Endometrial microvascular endothelial cells (primary cell): ENCODE results near the gene BRSK2. TPM values are rescaled to one million over a fixed set of nuclear protein-coding genes. Genes with fewer than 3 reads are reported as not detected.

Experiments used
- in situ Hi-C: cut with HindIII; loops from 2 replicates; pipeline ENCODE4 v1.10.0; 2017; ENCODE audit warnings: low sequenced_read_pairs, low pct_unique_long_range_greater_than_20kb; ENCODE audit errors: inconsistent ontology term
- total RNA-seq: library from RNA; depleted of rRNA; stranded (reverse); fragments of >200 nt; gene quantifications from one replicate; pipeline ENCODE4 v1.2.3, GENCODE V29; 2015; ENCODE audit errors: inconsistent ontology term

The BRSK2 gene
- total RNA-seq, 1 donor from 2014 or later, result not detected

DNA sequence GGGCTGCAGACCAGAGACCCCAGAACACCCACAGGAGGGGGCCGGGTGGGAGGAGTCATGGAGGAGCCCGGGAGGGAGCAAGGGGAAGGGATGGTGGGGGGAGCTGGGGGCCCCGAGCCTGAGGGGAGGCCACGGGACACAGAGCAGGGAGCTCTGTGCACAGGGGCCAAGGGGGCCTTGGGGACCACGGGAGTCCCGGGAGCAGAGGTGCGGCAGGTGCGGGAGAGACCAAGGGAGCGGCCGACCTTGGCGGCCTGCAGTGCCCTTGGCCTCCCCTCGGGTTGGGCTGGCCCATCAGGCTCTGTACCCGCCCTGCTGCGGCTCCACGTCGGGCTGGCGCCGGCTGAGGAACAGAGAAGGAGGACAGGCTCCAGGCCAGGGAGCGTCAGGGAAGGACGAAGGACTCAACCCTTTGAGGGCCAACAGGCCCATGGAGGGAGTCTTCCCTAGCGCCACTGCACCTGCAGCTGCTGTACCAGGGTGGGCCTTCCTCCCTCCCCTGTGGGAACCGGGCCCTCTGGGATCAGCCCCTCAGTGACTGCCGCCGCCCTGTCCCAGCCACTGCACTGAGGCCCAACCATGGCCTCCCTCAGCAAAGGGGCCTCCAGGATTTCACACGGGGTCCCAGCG, 17.8 kb upstream of the BRSK2 start:
- in situ Hi-C loops, result no loop called here

DNA sequence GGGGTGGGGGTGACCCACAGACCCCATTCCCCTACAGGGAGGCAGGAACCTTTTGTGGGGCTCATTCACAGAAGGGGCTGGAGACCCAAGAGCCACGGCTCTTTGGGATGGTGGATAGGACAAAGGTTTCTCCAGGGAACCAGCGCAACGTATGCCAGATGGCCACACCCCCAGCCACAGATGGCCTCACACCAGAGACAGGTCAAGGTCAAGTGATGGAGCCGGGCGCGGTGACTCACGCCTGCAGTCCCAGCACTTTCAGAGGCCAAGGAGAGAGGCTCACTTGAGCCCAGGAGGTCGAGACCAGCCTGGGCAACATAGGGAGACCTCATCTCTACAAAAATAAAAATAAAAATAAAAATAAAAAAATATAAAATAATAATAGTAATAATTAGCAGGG, 17.1 kb upstream of the BRSK2 start:
- in situ Hi-C loops, result no loop called here

DNA sequence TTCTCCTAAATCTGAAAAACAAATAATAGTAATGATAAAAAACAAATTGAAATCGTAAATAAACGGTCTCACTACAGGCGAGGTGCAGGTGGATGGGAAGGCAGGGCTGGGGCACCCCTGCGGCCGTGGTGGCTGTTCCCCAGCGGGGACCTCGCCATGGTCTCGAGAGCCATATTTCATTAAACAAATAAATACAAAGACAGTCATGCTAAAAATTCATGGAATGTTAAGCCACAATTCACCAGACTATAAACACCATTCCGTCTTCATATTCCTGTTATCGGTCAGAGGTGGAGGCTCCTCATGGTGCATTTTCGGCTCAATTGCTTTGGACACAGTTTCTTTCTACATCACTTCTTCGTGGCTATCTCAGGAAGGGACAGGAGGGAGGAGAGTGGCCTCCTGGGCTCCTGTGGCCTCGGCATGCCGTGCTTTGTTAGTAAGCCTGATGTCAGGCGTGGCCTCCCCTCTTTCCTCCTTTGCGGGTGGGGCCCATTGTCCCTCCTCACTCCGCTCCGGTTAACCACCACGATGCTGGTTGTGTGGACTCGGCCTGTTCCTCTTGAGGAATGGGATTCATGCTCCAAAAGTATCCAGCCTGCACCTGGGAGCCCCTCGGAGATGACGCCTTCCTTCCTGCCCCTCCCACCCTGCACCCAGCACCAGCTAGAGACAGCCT, 16.1 kb upstream of the BRSK2 start:
- in situ Hi-C loops, result no loop called here

DNA sequence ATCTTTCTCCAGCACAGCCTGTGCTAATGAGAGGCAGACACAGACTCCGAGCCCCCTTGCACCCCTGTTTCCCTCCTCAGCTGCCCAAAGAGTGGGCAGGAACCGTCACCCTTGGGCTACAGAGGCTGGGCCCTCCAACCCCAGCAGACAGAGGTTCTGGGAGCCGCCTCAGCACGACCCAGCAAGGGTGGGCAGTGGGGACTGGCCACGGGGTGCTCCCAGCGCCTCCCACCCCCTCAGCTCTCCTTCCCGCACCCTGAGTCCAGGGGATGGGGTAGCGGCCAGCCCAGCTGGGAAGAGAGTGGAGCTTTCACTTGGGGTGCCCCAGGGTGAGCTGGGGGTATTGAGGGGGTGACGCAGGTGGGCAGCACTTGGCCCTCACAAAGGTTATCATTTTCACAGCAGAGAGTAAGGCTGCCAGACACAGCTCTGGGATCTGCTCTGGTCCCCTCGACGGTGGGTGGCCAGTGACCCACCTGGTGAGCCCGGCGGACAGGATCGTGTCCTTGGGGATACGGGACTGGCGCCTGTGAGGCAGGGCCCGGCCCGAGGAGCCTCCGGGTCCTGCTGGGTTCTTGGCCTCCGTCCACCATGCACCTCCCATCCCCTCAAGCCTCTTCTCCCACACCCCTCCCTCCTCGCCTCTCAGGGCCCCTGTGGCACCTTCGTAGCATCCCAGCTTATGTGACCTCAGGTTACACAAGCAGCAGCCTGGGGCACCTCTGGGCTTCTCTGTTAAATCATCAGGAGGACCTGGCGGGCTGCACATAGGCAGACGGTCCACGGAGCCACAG, 14.4 kb upstream of the BRSK2 start:
- in situ Hi-C loops, result no loop called here

DNA sequence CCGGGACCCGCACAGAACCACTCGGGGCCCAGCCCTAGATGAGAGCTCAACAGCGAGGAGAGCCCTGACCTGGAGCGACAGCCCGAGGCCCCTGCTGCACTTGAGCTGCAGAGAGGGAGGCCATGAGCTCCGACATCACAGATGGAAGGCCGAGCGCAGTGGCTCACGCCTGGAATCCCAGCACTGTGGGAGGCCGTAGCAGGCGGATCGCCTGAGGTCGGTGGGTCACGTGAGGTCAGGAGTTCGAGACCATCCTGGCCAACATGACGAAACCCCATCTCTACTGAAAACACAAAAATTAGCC, 13.8 kb upstream of the BRSK2 start:
- in situ Hi-C loops, result no loop called here

DNA sequence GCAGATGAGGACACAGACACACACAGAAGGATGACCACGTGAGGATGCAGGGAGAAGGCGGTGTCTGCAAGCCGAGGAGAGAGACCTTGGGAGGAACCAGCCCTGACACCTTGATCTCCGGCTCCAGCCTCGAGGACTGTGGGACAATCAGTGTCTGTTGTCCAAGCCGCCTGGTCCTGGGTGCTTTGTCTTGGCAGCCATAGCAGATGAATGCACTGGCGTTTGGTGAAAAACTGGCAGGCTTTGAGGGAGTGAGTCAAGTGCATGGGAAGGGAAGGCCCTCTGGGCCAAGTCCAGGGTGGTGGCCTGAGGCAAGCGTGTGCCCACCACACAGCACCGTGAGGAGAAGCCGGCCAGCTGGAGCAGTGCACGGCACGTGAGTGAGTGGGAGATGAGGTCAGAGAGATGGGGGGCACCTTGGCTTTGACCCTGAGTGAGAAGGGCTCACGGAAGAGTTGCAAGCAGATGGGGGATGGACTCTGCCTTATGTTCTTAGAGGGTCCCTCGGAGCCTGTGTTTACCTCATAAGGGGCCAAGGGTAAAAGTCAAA, 12.4 kb upstream of the BRSK2 start:
- in situ Hi-C loops, result no loop called here

DNA sequence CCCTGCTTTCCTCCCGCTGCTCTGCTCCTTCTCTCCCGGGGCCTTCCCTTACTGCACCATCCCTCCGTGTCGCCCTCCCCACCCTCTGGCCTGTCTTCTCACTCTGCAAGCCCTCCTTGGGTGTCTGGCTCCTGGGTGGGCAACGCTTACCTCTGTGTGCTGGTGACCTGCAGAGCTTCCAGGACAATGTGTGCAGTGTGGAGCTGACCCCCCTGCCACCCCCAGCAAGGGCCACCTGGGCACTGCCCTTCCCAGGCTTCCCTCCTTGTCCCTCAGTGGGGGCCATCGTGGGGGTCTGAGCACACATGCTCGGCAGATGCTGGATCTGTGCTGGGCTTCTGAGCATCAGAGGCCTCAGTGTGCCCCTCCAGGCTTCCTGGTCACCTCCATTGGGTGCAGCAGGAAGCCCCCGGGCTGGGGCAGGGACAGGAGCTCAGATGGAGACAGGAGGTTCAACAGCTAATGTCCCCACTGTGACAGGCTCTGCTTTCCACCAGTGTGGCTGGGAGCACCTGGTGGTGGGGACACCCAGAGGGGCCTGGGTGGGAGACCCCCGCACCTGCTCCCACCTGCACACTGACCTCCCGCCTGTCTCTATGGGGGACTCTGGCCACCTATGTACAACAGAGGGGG, 7.8 kb upstream of the BRSK2 start:
- in situ Hi-C loops, result no loop called here

DNA sequence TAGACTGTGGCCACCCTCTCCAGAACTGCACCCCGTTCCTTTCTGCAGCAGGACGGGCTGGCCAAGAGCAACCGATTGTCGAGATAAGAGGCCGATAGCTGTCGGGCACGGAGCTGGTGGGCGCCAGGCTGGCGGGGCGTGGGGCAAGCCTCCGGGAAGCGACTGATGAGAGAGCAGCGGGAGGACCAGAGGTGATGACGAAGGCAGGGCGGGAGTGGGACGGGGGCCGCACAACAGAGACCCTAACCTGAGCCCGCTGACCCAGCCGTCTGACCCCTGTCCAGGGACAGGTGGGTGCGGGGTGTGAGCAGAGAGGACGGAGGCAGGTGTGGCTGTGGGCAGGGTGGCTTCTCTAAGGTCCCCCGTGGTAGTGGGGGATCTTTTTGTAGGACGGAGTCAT, 7.3 kb upstream of the BRSK2 start:
- in situ Hi-C loops, result no loop called here

DNA sequence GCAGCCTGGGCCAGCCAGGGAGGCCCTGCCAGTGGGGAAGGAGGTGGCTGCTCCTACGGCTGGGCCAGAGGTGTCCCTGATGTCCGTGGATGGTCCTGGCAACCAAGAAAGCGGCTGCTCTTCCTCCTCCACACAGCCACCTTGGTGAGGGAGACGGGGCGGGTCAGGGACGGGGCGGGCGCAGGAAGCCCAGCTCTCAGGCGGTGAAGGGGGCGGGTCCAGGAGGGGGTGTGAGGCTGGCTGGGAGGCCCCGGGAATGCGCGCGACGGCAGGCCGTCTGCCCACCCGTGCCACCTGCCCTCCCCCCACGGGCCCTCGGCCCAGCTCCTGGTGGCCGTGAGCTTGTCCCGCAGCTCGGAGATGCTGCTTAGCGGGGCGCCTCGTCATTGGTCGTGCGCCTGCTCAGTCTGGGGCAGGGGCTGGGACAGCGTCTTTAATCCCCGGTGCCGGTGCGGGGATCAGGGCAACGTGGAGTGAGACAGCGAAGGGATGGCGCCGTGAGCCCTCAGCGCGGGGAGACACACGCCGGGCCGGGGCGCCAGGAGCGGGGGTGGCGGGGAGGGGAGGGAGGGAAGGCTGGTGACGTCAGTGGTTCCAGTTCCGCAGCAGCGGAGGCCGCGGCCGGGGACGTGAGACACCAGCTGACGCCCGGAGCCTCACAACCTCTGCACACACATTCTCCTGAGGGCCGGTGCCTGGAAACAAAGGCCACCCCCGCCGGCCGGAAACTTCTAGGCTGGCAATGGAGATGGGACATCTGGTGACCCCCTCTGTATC, 6.7 kb upstream of the BRSK2 start:
- in situ Hi-C loops, result no loop called here

DNA sequence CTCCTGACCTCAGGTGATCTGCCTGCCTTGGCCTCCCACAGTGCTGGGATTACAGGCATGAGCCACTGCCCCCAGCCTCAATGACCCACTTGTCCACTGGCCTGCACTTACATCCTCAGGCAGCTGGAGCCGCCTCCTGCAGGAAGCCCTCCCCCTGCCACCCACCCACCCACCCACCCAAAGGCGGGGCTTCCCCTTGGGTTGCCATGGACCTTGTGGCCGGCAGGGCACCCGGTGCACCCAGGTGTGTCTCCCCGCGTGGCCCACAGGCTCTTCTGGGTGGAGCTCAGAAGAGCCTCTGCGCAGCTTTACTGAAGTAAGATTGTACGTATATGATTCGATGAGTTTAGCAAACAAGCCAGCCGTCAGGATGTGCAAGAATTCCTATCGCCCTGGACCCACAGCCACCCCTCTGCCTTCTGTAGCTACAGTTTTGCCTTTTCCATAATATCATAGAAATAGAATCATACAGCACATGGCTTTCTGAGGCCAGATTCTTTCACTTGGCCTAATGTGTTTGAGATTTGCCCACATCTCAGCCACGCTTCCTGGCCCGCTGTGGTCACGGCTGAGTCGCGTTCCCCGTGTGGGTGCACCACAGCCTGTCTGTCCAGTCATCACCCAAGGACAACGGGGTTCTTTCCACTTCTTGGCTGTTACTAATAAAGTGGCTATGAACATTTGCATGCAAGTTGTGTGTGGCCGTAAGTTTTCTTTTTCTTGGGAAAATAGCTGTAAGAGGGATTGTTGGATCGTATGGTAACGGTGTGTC, 5.3 kb upstream of the BRSK2 start:
- in situ Hi-C loops, result no loop called here

DNA sequence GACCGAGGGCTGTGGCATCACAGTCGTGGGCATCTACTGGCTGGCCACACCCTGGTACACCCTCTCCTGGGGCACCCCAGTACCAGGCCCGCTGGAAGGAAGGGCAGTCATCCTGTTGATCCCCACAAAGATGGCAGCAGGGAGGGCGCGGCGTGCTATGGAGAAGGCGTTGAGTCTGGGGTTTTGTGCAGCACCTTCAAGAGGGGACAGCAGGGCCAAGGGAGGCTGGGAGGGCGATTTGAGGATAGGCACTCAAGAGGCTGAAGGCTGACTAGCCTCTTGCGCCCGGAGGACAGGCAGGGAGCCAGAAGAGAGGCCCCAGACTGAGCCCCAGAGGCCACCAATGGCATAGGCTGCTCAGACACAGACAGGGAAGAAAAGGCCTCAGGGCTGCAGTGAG, 2.2 kb upstream of the BRSK2 start:
- in situ Hi-C loops, result no loop called here

DNA sequence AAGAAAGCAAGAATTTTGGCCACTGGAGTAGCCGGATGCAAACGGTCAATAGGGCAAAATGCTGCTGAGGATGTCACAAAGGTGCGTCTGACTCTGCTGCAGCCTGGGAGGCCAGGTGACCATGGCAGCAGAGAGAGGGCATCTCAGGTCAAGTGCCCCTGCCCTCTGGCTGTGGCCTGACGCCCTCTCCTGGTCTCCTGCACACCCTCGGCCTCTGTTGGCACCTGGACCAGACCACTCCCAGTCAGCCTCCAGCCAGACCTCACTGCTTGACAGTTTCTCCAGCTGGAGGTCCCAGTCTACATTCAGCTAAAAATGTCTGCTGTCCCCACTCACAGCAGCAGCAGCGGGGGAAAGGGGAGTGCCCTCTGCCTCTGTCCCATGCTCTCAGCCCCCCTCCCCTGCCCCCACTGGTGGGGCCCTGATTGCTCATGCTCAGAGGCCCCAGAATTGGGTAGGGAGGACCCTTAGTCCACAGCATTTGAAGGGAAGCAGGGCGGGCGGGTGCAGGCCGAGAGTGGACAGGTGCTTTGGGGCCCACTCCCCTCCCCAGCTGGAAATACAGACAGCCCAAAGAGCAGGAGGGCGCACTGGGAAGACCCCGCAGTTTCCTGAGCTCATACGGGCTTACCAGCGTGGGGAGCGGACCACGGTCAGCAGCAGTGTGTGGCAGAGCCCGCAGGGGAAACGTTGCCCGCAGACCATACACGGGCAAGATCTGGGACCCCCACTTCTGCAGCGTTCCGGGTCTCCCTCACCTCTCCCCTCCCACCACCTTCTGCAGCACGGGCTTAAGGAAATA, 1.6 kb upstream of the BRSK2 start:
- in situ Hi-C loops, result no loop called here

DNA sequence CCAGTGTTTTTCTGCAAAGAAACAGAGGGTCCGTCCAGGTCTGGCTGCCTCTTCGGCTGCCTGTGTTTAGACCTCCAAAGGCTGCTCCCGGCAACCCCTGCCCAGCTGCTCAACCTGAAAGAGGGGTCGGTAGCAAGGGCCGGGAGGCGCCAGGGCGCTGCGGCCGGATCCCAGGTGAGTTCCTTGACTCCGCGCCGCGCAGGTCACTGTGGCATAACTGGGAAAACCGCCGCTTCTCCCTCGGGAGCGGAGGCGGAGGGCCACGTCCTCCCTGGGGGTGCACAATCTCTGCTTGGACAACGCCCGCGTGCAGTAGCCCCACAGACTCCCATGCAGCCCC, 1.0 kb upstream of the BRSK2 start:
- in situ Hi-C loops, result no loop called here

DNA sequence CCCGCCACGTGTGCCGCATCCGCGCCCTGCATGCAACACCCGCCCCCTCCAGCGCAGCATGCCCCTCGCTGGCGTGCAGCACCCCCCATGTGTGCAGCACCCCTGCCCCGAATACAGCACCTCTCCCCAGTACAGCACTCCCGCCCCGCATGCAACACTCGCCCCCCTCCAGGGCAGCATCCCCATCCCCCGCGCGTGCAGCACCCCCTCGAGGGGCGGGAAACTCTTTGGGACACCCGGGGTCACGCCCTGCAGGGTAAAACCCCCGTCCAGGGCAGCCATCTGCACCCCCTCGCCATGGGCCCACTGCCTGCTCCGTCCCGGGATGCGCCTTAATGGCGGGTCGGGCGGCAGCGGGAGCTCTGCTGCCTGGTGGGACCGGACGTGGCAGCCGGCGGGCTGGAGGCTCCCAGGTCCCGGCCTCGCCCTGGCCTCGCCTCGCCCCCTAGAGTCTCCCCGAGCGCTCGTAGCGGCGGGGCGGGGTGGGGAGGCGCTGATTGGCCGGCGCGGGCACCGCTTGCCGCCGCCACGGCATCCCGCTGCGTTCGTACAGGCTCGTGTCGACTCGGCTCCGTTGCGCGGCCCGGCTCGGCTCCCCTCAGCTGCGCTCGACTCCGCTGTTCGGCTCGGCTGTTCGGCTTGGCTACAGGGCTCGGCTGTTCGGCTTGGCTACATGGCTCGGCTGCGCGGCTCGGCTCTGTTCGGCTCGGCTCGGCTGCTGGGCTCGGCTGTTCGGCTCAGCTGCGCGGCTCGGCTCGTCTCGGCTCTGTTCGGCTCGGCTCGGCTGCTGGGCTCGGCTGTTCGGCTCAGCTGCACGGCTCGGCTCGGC, 417 bp upstream of the BRSK2 start:
- in situ Hi-C loops, result no loop called here

DNA sequence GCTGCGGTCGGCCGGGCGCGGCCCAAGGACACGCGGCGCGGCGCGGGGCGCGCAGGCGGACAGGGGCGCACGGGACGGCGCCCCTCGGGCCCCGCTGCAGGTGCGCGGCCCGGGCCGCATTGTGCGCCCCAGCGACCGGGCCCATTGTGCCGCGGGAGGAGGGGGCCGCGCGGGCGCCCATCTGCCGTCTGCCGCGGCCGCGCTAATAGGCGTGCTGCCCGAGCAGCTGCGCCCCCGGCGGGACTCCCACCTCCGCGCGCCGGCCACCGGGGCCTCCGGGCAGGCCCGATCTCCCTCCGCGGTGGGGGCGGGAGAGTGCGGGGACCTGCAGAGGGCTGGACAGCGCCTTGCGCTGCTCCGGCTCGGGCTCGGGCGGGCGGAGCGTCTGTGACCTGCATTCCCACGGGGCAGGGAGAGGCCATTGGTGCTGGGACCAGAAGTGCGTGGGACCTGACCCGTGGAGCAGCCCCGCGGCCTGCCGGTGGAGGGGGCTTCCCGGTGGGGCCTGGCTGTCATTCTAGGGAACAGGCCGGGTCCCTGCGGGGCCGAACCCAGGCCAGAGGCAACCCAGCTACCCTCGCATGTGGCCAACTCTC, 933 bp downstream of the BRSK2 start:
- in situ Hi-C loops, result no loop called here
